A673 (cell line): ENCODE measurements around the gene DDX27.

ENCODE experiments used
- CTCF ChIP-seq: fragments of 300-800, 200-600 bp; sonication (generic); conservative IDR thresholded peaks from 2 replicates; pipeline ENCODE4 v1.5.1; 2017; ENCODE audit warnings: low read depth, mild to moderate bottlenecking, antibody characterized with exemption, low read length, moderate library complexity, mixed read lengths
- EZH2 ChIP-seq: fragments of 200-600 bp; sonication (generic); IDR thresholded peaks from 2 replicates; pipeline ENCODE4 v1.6.1; 2017; ENCODE audit warnings: borderline replicate concordance, low read depth, mild to moderate bottlenecking, mixed read lengths, antibody characterized with exemption, low read length; ENCODE audit not compliant: poor library complexity, severe bottlenecking

GRCh38 chr20:49276161-49276960 is 57.1 kb downstream of the DDX27 start:
- no peak for TF ChIP-seq CTCF
- TF ChIP-seq EZH2, result no peak
